ENCODE measurements around the gene ZNF341. TPM values are rescaled to one million over a fixed set of nuclear protein-coding genes. Genes with fewer than 3 reads are reported as not detected.

ZNF341 gene
- total and polyA plus RNA-seq, 4 donors = 2.1 to 4.3 (median 3.4) TPM

DNA sequence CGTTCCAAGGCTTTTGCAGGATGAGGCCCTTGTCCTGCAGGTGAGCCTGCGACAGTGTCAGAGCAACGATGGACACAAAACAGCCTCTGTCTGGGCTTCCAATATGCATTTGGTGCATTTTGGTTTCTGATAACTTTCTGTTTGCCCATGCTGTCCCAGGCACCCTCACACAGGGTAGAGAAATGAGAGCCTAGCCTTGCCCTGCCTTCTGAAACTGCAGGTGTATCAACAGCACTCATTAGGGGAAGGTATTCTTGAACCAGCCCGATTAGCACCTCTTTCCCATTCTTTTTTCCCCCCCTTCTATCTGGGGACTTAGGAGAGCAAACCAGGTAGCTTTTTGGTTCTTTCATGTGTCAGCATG lies 109.6 kb downstream of the ZNF341 start:
- Histone ChIP-seq H3K4me1 (ENCODE audit: control insufficient read depth in 5 of 5, insufficient read depth in 5 of 5, low read length in 5 of 5) (peaks cover 30 to 69% (median 42%) of the 10 kb centered on the region in 5 donors), H3K36me3 (ENCODE audit: control insufficient read depth in 4 of 4, insufficient read depth in 4 of 4, low read length in 4 of 4) (peaks cover 0 to 2% (median 0%) of the 10 kb centered on the region in 4 donors), H3K27me3 (ENCODE audit: control insufficient read depth in 3 of 3, insufficient read depth in 3 of 3, low read length in 2 of 3) (no peaks in the 10 kb centered on the region), H3K9me3 (ENCODE audit: control insufficient read depth in 4 of 4, insufficient read depth in 3 of 4, low read length in 3 of 4) (no peaks in the 10 kb centered on the region), H3K27ac (ENCODE audit: low read depth in 1 of 2, low read length in 1 of 2) (no peak overlapping the region), H3K4me3 (no peak overlapping the region), H3K9ac (ENCODE audit: insufficient read depth in 1 of 2, low read length in 2 of 2) (no peak overlapping the region)
- TF ChIP-seq, protein P1, sequence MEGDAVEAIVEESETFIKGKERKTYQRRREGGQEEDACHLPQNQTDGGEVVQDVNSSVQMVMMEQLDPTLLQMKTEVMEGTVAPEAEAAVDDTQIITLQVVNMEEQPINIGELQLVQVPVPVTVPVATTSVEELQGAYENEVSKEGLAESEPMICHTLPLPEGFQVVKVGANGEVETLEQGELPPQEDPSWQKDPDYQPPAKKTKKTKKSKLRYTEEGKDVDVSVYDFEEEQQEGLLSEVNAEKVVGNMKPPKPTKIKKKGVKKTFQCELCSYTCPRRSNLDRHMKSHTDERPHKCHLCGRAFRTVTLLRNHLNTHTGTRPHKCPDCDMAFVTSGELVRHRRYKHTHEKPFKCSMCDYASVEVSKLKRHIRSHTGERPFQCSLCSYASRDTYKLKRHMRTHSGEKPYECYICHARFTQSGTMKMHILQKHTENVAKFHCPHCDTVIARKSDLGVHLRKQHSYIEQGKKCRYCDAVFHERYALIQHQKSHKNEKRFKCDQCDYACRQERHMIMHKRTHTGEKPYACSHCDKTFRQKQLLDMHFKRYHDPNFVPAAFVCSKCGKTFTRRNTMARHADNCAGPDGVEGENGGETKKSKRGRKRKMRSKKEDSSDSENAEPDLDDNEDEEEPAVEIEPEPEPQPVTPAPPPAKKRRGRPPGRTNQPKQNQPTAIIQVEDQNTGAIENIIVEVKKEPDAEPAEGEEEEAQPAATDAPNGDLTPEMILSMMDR (IDR thresholded peaks at IDR 0.05; ENCODE audit: control extremely low read depth, extremely low read depth) = no peak
- DNase-seq (no peak), ATAC-seq (ENCODE audit: insufficient read depth, low FRiP score) (no peak)
- WGBS, 2 donors = 80 to 90% methylated on average over 4 of the region's 4 CpGs

Other genes with a start within 250 kb of the ZNF341 start
- gene CBFA2T2, start 241.9 kb upstream of the ZNF341 start, total RNA-seq = 10 to 100 TPM; 10.8 to 19.1 TPM
- 1 to 10 TPM; 5.1 to 5.6 TPM for gene CBFA2T2, start 241.9 kb upstream of the ZNF341 start, polyA plus RNA-seq
- gene C20orf144, start 69.7 kb upstream of the ZNF341 start, total RNA-seq = under 1 TPM in 1 of 2 donors, not detected in 1; 0.31 TPM
- gene C20orf144, start 69.7 kb upstream of the ZNF341 start, polyA plus RNA-seq = under 1 TPM; 0.05 to 0.08 TPM
- gene ACTL10, start 65.1 kb upstream of the ZNF341 start, total RNA-seq = 1 to 10 TPM in 1 of 2 donors, under 1 TPM in 1; 0.26 to 3.4 TPM
- 1 to 10 TPM; 1.3 to 3.1 TPM for gene ACTL10, start 65.1 kb upstream of the ZNF341 start, polyA plus RNA-seq
- gene NECAB3, start 57.6 kb upstream of the ZNF341 start, total RNA-seq = 100 to 1,000 TPM in 1 of 2 donors, 10 to 100 TPM in 1; 63.5 to 127 TPM
- 10 to 100 TPM; 21.2 to 80.8 TPM for gene NECAB3, start 57.6 kb upstream of the ZNF341 start, polyA plus RNA-seq
- gene E2F1, start 45.6 kb upstream of the ZNF341 start, total RNA-seq = 10 to 100 TPM in 1 of 2 donors, 1 to 10 TPM in 1; 6.4 to 10.9 TPM
- gene E2F1, start 45.6 kb upstream of the ZNF341 start, polyA plus RNA-seq = 10 to 100 TPM in 1 of 2 donors, 1 to 10 TPM in 1; 4.2 to 10.7 TPM
- gene PXMP4, start 11.7 kb upstream of the ZNF341 start, total RNA-seq = 10 to 100 TPM; 28.9 to 36.8 TPM
- gene PXMP4, start 11.7 kb upstream of the ZNF341 start, polyA plus RNA-seq = 10 to 100 TPM; 10.2 to 24.7 TPM
- gene CHMP4B, start 79.4 kb downstream of the ZNF341 start, total RNA-seq = 10 to 100 TPM; 91.6 to 93.6 TPM
- 100 to 1,000 TPM; 147 to 162 TPM for gene CHMP4B, start 79.4 kb downstream of the ZNF341 start, polyA plus RNA-seq

Data from lung (tissue), 12 donors.